ENCODE results near the gene SYT15. TPM values are rescaled to one million over a fixed set of nuclear protein-coding genes. Genes with fewer than 3 reads are reported as not detected.
A peak's percentile ranks its signal among the peaks of the same experiment; 100 is the strongest.

Gene SYT15
- total and polyA plus RNA-seq, 10 donors, result 0.20 to 8.4 (median 2.4) TPM

- intact Hi-C loops (cut with DNase I; ENCODE audit: low total_unique reads), result no loop called here
- Histone ChIP-seq H3K27me3 (replicated peaks in 1 of 7) (peaks cover 15 to 70% (median 50%) of the 10 kb centered on the region in 7 donors), H3K36me3 (no peaks in the 10 kb centered on the region), H3K27ac (no peak overlapping the region), H3K4me1 (peaks cover 0 to 19% (median 12%) of the 10 kb centered on the region in 6 donors), H3K9me3 (no peaks in the 10 kb centered on the region), H3K4me3 (no peak overlapping the region)
- WGBS, 5 donors, result 83 to 85% (median 84%) methylated on average over 9 of the region's 9 CpGs
- DNase-seq, result peak; percentile 66
- TF ChIP-seq POLR2A (IDR thresholded peaks at IDR 0.05), result no peak
- no peak for TF ChIP-seq CTCF (IDR thresholded peaks at IDR 0.05 in 8 of 11, conservative IDR thresholded peaks at IDR 0.05 in 3 of 11)
- TF ChIP-seq POLR2AphosphoS5 (IDR thresholded peaks at IDR 0.05), result no peak
Measured at GRCh38 chr10:46558392-46559185, 20.3 kb upstream of the SYT15 start.

GRCh38 chr10:46559231-46559671 is 19.7 kb upstream of the SYT15 start:
- DNase-seq, result peak; percentile 67
- Histone ChIP-seq H3K9me3 (no peaks in the 10 kb centered on the region), H3K4me3 (no peak overlapping the region), H3K36me3 (no peaks in the 10 kb centered on the region), H3K27me3 (replicated peaks in 1 of 7) (peaks cover 15 to 67% (median 48%) of the 10 kb centered on the region in 7 donors), H3K4me1 (peaks cover 0 to 19% (median 12%) of the 10 kb centered on the region in 6 donors), H3K27ac (no peak overlapping the region)
- 86 to 93% (median 92%) methylated on average over 5 of the region's 5 CpGs for WGBS, 5 donors
- TF ChIP-seq POLR2AphosphoS5 (IDR thresholded peaks at IDR 0.05) (no peak), POLR2A (IDR thresholded peaks at IDR 0.05) (no peak), CTCF (IDR thresholded peaks at IDR 0.05 in 8 of 11, conservative IDR thresholded peaks at IDR 0.05 in 3 of 11) (no peak)
- intact Hi-C loops (cut with DNase I; ENCODE audit: low total_unique reads), result no loop called here

- no peak overlapping the region for H3K27ac ChIP-seq
Measured at GRCh38 chr10:46560381-46560780, 18.5 kb upstream of the SYT15 start.

More at GRCh38 chr10:46560381-46560780, 18.5 kb upstream of the SYT15 start:
- intact Hi-C loops (cut with DNase I; ENCODE audit: low total_unique reads), result no loop called here
- Histone ChIP-seq H3K4me1 (peaks cover 0 to 19% (median 12%) of the 10 kb centered on the region in 6 donors), H3K27me3 (replicated peaks in 1 of 7) (peaks cover 13 to 56% (median 39%) of the 10 kb centered on the region in 7 donors), H3K9me3 (no peaks in the 10 kb centered on the region), H3K36me3 (no peaks in the 10 kb centered on the region), H3K4me3 (no peak overlapping the region)
- 69 to 87% (median 76%) methylated on average over 5 of the region's 5 CpGs for WGBS, 5 donors
- DNase-seq, result peak; percentile 65
- TF ChIP-seq POLR2AphosphoS5 (IDR thresholded peaks at IDR 0.05) (no peak), POLR2A (IDR thresholded peaks at IDR 0.05) (no peak), CTCF (IDR thresholded peaks at IDR 0.05 in 8 of 11, conservative IDR thresholded peaks at IDR 0.05 in 3 of 11) (no peak)

Measured in spleen (tissue), 11 donors.